Large intestine (tissue), 3 donors: ENCODE measurements around the gene ANKRD44. TPM values are rescaled to one million over a fixed set of nuclear protein-coding genes. Genes with fewer than 3 reads are reported as not detected.
"Not testable (repeated sequence)": the region's sequence is repeated elsewhere in the genome, so short reads cannot be mapped to it uniquely, and the experiment has no call there.

Source experiments
- DNase-seq, 2 donors: peaks; one replicate each; pipeline versions ENCODE4 v3.0.0 to v3.0.0-alpha.2; 2013
- H3K27ac ChIP-seq: one replicate; pipeline ENCODE4 v1.5.1; 2013; ENCODE audit warnings: low read length
- H3K27me3 ChIP-seq: 2 replicates; pipeline ENCODE4 v1.6.1; 2013; ENCODE audit warnings: low read length; ENCODE audit not compliant: control insufficient read depth, insufficient read depth
- H3K36me3 ChIP-seq: 2 replicates; pipeline ENCODE4 v1.6.1; 2013; ENCODE audit warnings: low read length; ENCODE audit not compliant: control insufficient read depth, insufficient read depth
- H3K4me1 ChIP-seq: one replicate; pipeline ENCODE4 v1.6.1; 2013; ENCODE audit warnings: low read length; ENCODE audit not compliant: control insufficient read depth, insufficient read depth
- H3K4me3 ChIP-seq: one replicate; pipeline ENCODE4 v1.5.1; 2013; ENCODE audit warnings: low read length
- H3K9me3 ChIP-seq: one replicate; pipeline ENCODE4 v1.6.1; 2013; ENCODE audit warnings: mild to moderate bottlenecking, low read depth, low read length, moderate library complexity; ENCODE audit not compliant: control insufficient read depth
- WGBS: methylation state at CpG from one replicate; pipeline ENCODE4 v1.1.5; 2013; ENCODE audit warnings: low lambda C conversion rate; ENCODE audit not compliant: insufficient coverage; 5-methylcytosine and 5-hydroxymethylcytosine counted together
- polyA plus RNA-seq: library from polyadenylated mRNA; unstranded; fragments of 120-200 nt; gene quantifications from one replicate; pipeline ENCODE4 v1.2.1, GENCODE V29; 2013

ANKRD44 gene
- polyA plus RNA-seq, 1 donor = 8.4 TPM

GRCh38 chr2:197240421-197241041, 70.0 kb downstream of the ANKRD44 start:
- H3K9me3 ChIP-seq = no peaks in the 10 kb centered on the region
- H3K36me3 ChIP-seq = no peaks in the 10 kb centered on the region
- DNase-seq = no peak
- no peak overlapping the region for H3K4me3 ChIP-seq
- H3K4me1 ChIP-seq = peaks cover 7% of the 10 kb centered on the region
- no CpG with 5 or more reads among the region's 1 CpG for WGBS
- H3K27me3 ChIP-seq = no peaks in the 10 kb centered on the region
- no peak overlapping the region for H3K27ac ChIP-seq

GRCh38 chr2:197240018-197240417, 70.6 kb downstream of the ANKRD44 start:
- not testable (repeated sequence) for H3K4me1 ChIP-seq, H3K9me3 ChIP-seq, H3K36me3 ChIP-seq, H3K27ac ChIP-seq, DNase-seq, H3K4me3 ChIP-seq, H3K27me3 ChIP-seq
- 83% methylated on average over 1 of the region's 7 CpGs for whole genome bisulfite sequencing

- no peak overlapping the region for H3K4me3 ChIP-seq
- peak overlapping the region; percentile 14 for H3K27ac ChIP-seq
- no peaks in the 10 kb centered on the region for H3K9me3 ChIP-seq
- 0% methylated on average over 1 of the region's 2 CpGs for WGBS
- no peaks in the 10 kb centered on the region for H3K27me3 ChIP-seq
- no peaks in the 10 kb centered on the region for H3K36me3 ChIP-seq
- DNase-seq = peak in 1 of 2 donors; percentile 34
- peaks cover 9% of the 10 kb centered on the region for H3K4me1 ChIP-seq
Measured at GRCh38 chr2:197239434-197239833, 71.1 kb downstream of the ANKRD44 start.

- WGBS = no CpG with 5 or more reads among the region's 2 CpGs
- Histone ChIP-seq H3K4me3 (no peak overlapping the region), H3K4me1 (peaks cover 9% of the 10 kb centered on the region), H3K9me3 (no peaks in the 10 kb centered on the region), H3K27me3 (no peaks in the 10 kb centered on the region), H3K36me3 (no peaks in the 10 kb centered on the region), H3K27ac (no peak overlapping the region)
- DNase-seq = no peak
Measured at GRCh38 chr2:197238043-197238365, 72.6 kb downstream of the ANKRD44 start.

- Histone ChIP-seq H3K27ac (no peak overlapping the region), H3K9me3 (no peaks in the 10 kb centered on the region), H3K4me3 (no peak overlapping the region), H3K36me3 (no peaks in the 10 kb centered on the region), H3K4me1 (peaks cover 9% of the 10 kb centered on the region), H3K27me3 (no peaks in the 10 kb centered on the region)
- no peak for DNase-seq
- WGBS = 100% methylated on average over 1 of the region's 8 CpGs
Measured at GRCh38 chr2:197237291-197238042, 73.1 kb downstream of the ANKRD44 start.

GRCh38 chr2:197236816-197237215, 73.8 kb downstream of the ANKRD44 start:
- peaks cover 9% of the 10 kb centered on the region for H3K4me1 ChIP-seq

GRCh38 chr2:197236159-197236558, 74.4 kb downstream of the ANKRD44 start:
- H3K4me3 ChIP-seq = no peak overlapping the region
- H3K4me1 ChIP-seq = peaks cover 9% of the 10 kb centered on the region
- H3K36me3 ChIP-seq = no peaks in the 10 kb centered on the region
- H3K27ac ChIP-seq = no peak overlapping the region
- no peaks in the 10 kb centered on the region for H3K27me3 ChIP-seq
- no peak for DNase-seq
- no peaks in the 10 kb centered on the region for H3K9me3 ChIP-seq
- no CpG with 5 or more reads among the region's 2 CpGs for WGBS

More at GRCh38 chr2:197236816-197237215, 73.8 kb downstream of the ANKRD44 start:
- no peak for DNase-seq
- Histone ChIP-seq H3K27ac (no peak overlapping the region), H3K36me3 (no peaks in the 10 kb centered on the region), H3K9me3 (no peaks in the 10 kb centered on the region), H3K27me3 (no peaks in the 10 kb centered on the region), H3K4me3 (no peak overlapping the region)
- WGBS = 70% methylated on average over 3 of the region's 7 CpGs

GRCh38 chr2:197235711-197236110, 74.9 kb downstream of the ANKRD44 start:
- peaks cover 9% of the 10 kb centered on the region for H3K4me1 ChIP-seq
- no CpG with 5 or more reads among the region's 3 CpGs for WGBS

GRCh38 chr2:197234671-197235191, 75.8 kb downstream of the ANKRD44 start:
- peak; percentile 23 to 73 for DNase-seq
- Histone ChIP-seq H3K4me3 (no peak overlapping the region), H3K9me3 (no peaks in the 10 kb centered on the region), H3K27ac (peak overlapping the region; percentile 16), H3K27me3 (no peaks in the 10 kb centered on the region), H3K36me3 (no peaks in the 10 kb centered on the region), H3K4me1 (peaks cover 9% of the 10 kb centered on the region)
- 20% methylated on average over 1 of the region's 4 CpGs for WGBS

More at GRCh38 chr2:197235711-197236110, 74.9 kb downstream of the ANKRD44 start:
- Histone ChIP-seq H3K36me3 (no peaks in the 10 kb centered on the region), H3K27me3 (no peaks in the 10 kb centered on the region), H3K27ac (no peak overlapping the region), H3K4me3 (no peak overlapping the region), H3K9me3 (no peaks in the 10 kb centered on the region)
- no peak for DNase-seq

- Histone ChIP-seq H3K9me3 (no peaks in the 10 kb centered on the region), H3K27ac (no peak overlapping the region), H3K4me1 (peaks cover 3% of the 10 kb centered on the region), H3K36me3 (no peaks in the 10 kb centered on the region), H3K27me3 (no peaks in the 10 kb centered on the region), H3K4me3 (no peak overlapping the region)
- DNase-seq = no peak
Measured at GRCh38 chr2:197233473-197233872, 77.1 kb downstream of the ANKRD44 start.
